Stimulated activated CD8-positive, alpha-beta memory T cell treated with anti-CD3 and anti-CD28 coated beads, Interleukin-12 subunit alpha, Interleukin-12 subunit beta, amount 100 ng/mL, for 24 hours (primary cell): Measurements from ENCODE around the gene CREB3L2.
"Not testable (repeated sequence)": the region's sequence is repeated elsewhere in the genome, so short reads cannot be mapped to it uniquely, and the experiment has no call there.

Experiments
- DNase-seq: peaks from one replicate; pipeline ENCODE4 v3.0.0-alpha.2; 2020; ENCODE audit errors: extremely low read depth

CREB3L2 gene

GRCh38 chr7:137836541-137836940, 165.3 kb downstream of the CREB3L2 start:
- no peak for DNase-seq

GRCh38 chr7:137836113-137836509, 165.8 kb downstream of the CREB3L2 start:
- DNase-seq: no peak

GRCh38 chr7:137835486-137836112, 166.3 kb downstream of the CREB3L2 start:
- no peak for DNase-seq

GRCh38 chr7:137834552-137834951, 167.3 kb downstream of the CREB3L2 start:
- no peak for DNase-seq

- DNase-seq: not testable (repeated sequence)
These were observed 168.9 kb downstream of the CREB3L2 start for GRCh38 chr7:137832990-137833389.

GRCh38 chr7:137832382-137832781, 169.5 kb downstream of the CREB3L2 start:
- DNase-seq: no peak

- DNase-seq: not testable (repeated sequence)
These were observed 170.3 kb downstream of the CREB3L2 start for GRCh38 chr7:137831555-137831954.

- no peak for DNase-seq
These were observed 172.4 kb downstream of the CREB3L2 start for GRCh38 chr7:137829337-137829992.

- no peak for DNase-seq
These were observed 173.4 kb downstream of the CREB3L2 start for GRCh38 chr7:137828456-137828855.

GRCh38 chr7:137825489-137825888, 176.4 kb downstream of the CREB3L2 start:
- no peak for DNase-seq
